EH (cell line): Measurements from ENCODE around the gene CRYBG2.

Experiments
- DNase-seq: peaks from one replicate; pipeline ENCODE4 v3.0.0-alpha.2; 2015; ENCODE audit warnings: low read depth

Gene CRYBG2

GRCh38 chr1:26368486-26368885 lies 14.6 kb upstream of the CRYBG2 start:
- no peak for DNase-seq

GRCh38 chr1:26368006-26368405 lies 14.1 kb upstream of the CRYBG2 start:
- DNase-seq: no peak

- DNase-seq: no peak
Measured at GRCh38 chr1:26367441-26367840, 13.5 kb upstream of the CRYBG2 start.

GRCh38 chr1:26364956-26365355 lies 11.0 kb upstream of the CRYBG2 start:
- no peak for DNase-seq

GRCh38 chr1:26363549-26364448 lies 9.9 kb upstream of the CRYBG2 start:
- peak; percentile 74 for DNase-seq

GRCh38 chr1:26362331-26362730 lies 8.4 kb upstream of the CRYBG2 start:
- DNase-seq: no peak

GRCh38 chr1:26361605-26362122 lies 7.7 kb upstream of the CRYBG2 start:
- no peak for DNase-seq

- no peak for DNase-seq
Measured at GRCh38 chr1:26360807-26361604, 7.1 kb upstream of the CRYBG2 start.

- DNase-seq: no peak
Measured at GRCh38 chr1:26359981-26360806, 6.3 kb upstream of the CRYBG2 start.

GRCh38 chr1:26358411-26359384 lies 4.8 kb upstream of the CRYBG2 start:
- DNase-seq: no peak

GRCh38 chr1:26357121-26357602 lies 3.2 kb upstream of the CRYBG2 start:
- no peak for DNase-seq

GRCh38 chr1:26356106-26356505 lies 2.2 kb upstream of the CRYBG2 start:
- DNase-seq: no peak

GRCh38 chr1:26354972-26355371 lies 1.0 kb upstream of the CRYBG2 start:
- DNase-seq: no peak

- no peak for DNase-seq
Measured at GRCh38 chr1:26353210-26353859, 595 bp downstream of the CRYBG2 start.

- no peak for DNase-seq
Measured at GRCh38 chr1:26352338-26352679, 1.6 kb downstream of the CRYBG2 start.

- DNase-seq: peak; percentile 41
Measured at GRCh38 chr1:26351590-26352337, 2.2 kb downstream of the CRYBG2 start.

- peak; percentile 70 for DNase-seq
Measured at GRCh38 chr1:26350701-26351589, 3.0 kb downstream of the CRYBG2 start.

GRCh38 chr1:26350343-26350700 lies 3.6 kb downstream of the CRYBG2 start:
- no peak for DNase-seq

GRCh38 chr1:26349877-26350244 lies 4.1 kb downstream of the CRYBG2 start:
- DNase-seq: no peak
